ENCODE results near the gene THADA. TPM values are rescaled to one million over a fixed set of nuclear protein-coding genes. Genes with fewer than 3 reads are reported as not detected.

The THADA gene
- total RNA-seq, 1 donor from 2014 or later, result 29.3 TPM

- Histone ChIP-seq H2AFZ (replicated peaks) (no peak overlapping the region), H3K27ac (no peak overlapping the region), H3K27me3 (no peaks in the 10 kb centered on the region), H4K20me1 (ENCODE audit: low read depth) (no peaks in the 10 kb centered on the region), H3K9me3 (ENCODE audit: low read depth) (no peaks in the 10 kb centered on the region), H3K79me2 (ENCODE audit: low read depth) (no peaks in the 10 kb centered on the region), H3K4me3 (no peak overlapping the region), H3K9ac (no peak overlapping the region), H3K36me3 (no peaks in the 10 kb centered on the region), H3K4me1 (peaks cover 23% of the 10 kb centered on the region), H3K4me2 (no peak overlapping the region), H3F3A (ENCODE audit: low read depth) (peaks cover 38% of the 10 kb centered on the region)
- H3K36me3 Mint-ChIP-seq, result no peaks in the 10 kb centered on the region
- H3K27ac Mint-ChIP-seq, result no peak overlapping the region
- peaks cover 21% of the 10 kb centered on the region for H3K4me1 Mint-ChIP-seq
- DNase-seq (ENCODE audit: low spot score), result no peak
- no peak overlapping the region for H3K4me3 Mint-ChIP-seq
- TF ChIP-seq EZH2 (IDR thresholded peaks at IDR 0.05) (no peak), EZH2phosphoT487 (IDR thresholded peaks at IDR 0.05) (no peak), CTCF (IDR thresholded peaks at IDR 0.05) (no peak)
- no peaks in the 10 kb centered on the region for H3K9me3 Mint-ChIP-seq
- peaks cover 2% of the 10 kb centered on the region for H3K27me3 Mint-ChIP-seq (ENCODE audit: insufficient read depth, low read depth)
Observed at GRCh38 chr2:43212931-43213330, 382.9 kb downstream of the THADA start.

GRCh38 chr2:43212216-43212835 is 383.5 kb downstream of the THADA start:
- Histone ChIP-seq H3K27me3 (no peaks in the 10 kb centered on the region), H3K4me2 (no peak overlapping the region), H3K4me3 (no peak overlapping the region), H3K27ac (no peak overlapping the region), H3K36me3 (no peaks in the 10 kb centered on the region), H3K79me2 (ENCODE audit: low read depth) (no peaks in the 10 kb centered on the region), H3K9me3 (ENCODE audit: low read depth) (no peaks in the 10 kb centered on the region), H3F3A (ENCODE audit: low read depth) (peaks cover 32% of the 10 kb centered on the region), H3K4me1 (peaks cover 18% of the 10 kb centered on the region), H2AFZ (replicated peaks) (no peak overlapping the region), H4K20me1 (ENCODE audit: low read depth) (no peaks in the 10 kb centered on the region), H3K9ac (no peak overlapping the region)
- H3K36me3 Mint-ChIP-seq, result no peaks in the 10 kb centered on the region
- no peaks in the 10 kb centered on the region for H3K9me3 Mint-ChIP-seq
- peaks cover 9% of the 10 kb centered on the region for H3K27me3 Mint-ChIP-seq (ENCODE audit: insufficient read depth, low read depth)
- H3K27ac Mint-ChIP-seq, result peak overlapping the region; percentile 25
- peaks cover 20% of the 10 kb centered on the region for H3K4me1 Mint-ChIP-seq
- H3K4me3 Mint-ChIP-seq, result no peak overlapping the region
- TF ChIP-seq EZH2phosphoT487 (IDR thresholded peaks at IDR 0.05), result no peak
- TF ChIP-seq EZH2 (IDR thresholded peaks at IDR 0.05), result no peak
- TF ChIP-seq CTCF (IDR thresholded peaks at IDR 0.05), result no peak
- no peak for DNase-seq (ENCODE audit: low spot score)

GRCh38 chr2:43210467-43211303 is 385.2 kb downstream of the THADA start:
- Histone ChIP-seq H3K9me3 (ENCODE audit: low read depth) (no peaks in the 10 kb centered on the region), H3K79me2 (ENCODE audit: low read depth) (no peaks in the 10 kb centered on the region), H3K9ac (no peak overlapping the region), H3K4me3 (no peak overlapping the region), H3K4me2 (no peak overlapping the region), H3F3A (ENCODE audit: low read depth) (peaks cover 18% of the 10 kb centered on the region), H3K27ac (no peak overlapping the region), H2AFZ (replicated peaks) (no peak overlapping the region), H3K36me3 (no peaks in the 10 kb centered on the region), H3K27me3 (no peaks in the 10 kb centered on the region), H4K20me1 (ENCODE audit: low read depth) (no peaks in the 10 kb centered on the region), H3K4me1 (peaks cover 12% of the 10 kb centered on the region)
- no peak for TF ChIP-seq CTCF (IDR thresholded peaks at IDR 0.05)
- no peak for TF ChIP-seq EZH2 (IDR thresholded peaks at IDR 0.05)
- DNase-seq (ENCODE audit: low spot score), result no peak
- Mint-ChIP-seq H3K4me1 (peaks cover 15% of the 10 kb centered on the region), H3K4me3 (no peak overlapping the region), H3K9me3 (no peaks in the 10 kb centered on the region), H3K27ac (peak overlapping the region; percentile 50), H3K36me3 (no peaks in the 10 kb centered on the region), H3K27me3 (ENCODE audit: insufficient read depth, low read depth) (peaks cover 13% of the 10 kb centered on the region)

Data from neural progenitor cell (in vitro differentiated cells).